Parathyroid adenoma (tissue), 2 donors: ENCODE measurements around the gene SEMA6D.

ENCODE experiments used
- H2AFZ ChIP-seq: fragments of 300-600 bp; sonication (generic); one replicate; pipeline ENCODE4 v1.7.0; 2017; ENCODE audit warnings: antibody characterized with exemption, mild to moderate bottlenecking
- H3K27ac ChIP-seq: fragments of 300-600 bp; sonication (generic); one replicate; pipeline ENCODE4 v1.7.0; 2017
- H3K27me3 ChIP-seq: fragments of 300-600 bp; sonication (generic); one replicate; pipeline ENCODE4 v1.7.0; 2017; ENCODE audit warnings: low read length; ENCODE audit not compliant: control insufficient read depth, insufficient read depth
- H3K36me3 ChIP-seq: fragments of 300-600 bp; sonication (generic); one replicate; pipeline ENCODE4 v1.7.0; 2017; ENCODE audit warnings: low read length; ENCODE audit not compliant: control insufficient read depth, insufficient read depth
- H3K4me1 ChIP-seq: fragments of 300-600 bp; sonication (generic); one replicate; pipeline ENCODE4 v1.7.0; 2017; ENCODE audit warnings: control low read depth
- H3K4me2 ChIP-seq: fragments of 300-600 bp; sonication (generic); one replicate; pipeline ENCODE4 v1.7.0; 2017; ENCODE audit warnings: low read length
- H3K4me3 ChIP-seq: fragments of 300-600 bp; sonication (generic); one replicate; pipeline ENCODE4 v1.7.0; 2017; ENCODE audit warnings: low read depth, low read length
- H3K79me2 ChIP-seq: fragments of 300-600 bp; sonication (generic); one replicate; pipeline ENCODE4 v1.7.0; 2017; ENCODE audit warnings: control low read depth
- H3K9ac ChIP-seq: fragments of 300-600 bp; sonication (generic); one replicate; pipeline ENCODE4 v1.7.0; 2017; ENCODE audit warnings: mild to moderate bottlenecking
- H3K9me3 ChIP-seq: fragments of 300-600 bp; sonication (generic); one replicate; pipeline ENCODE4 v1.7.0; 2017; ENCODE audit warnings: low read length; ENCODE audit not compliant: control insufficient read depth
- CTCF ChIP-seq: fragments of 300-600 bp; sonication (generic); IDR thresholded peaks from one replicate; pipeline ENCODE4 v1.7.0; 2017; ENCODE audit warnings: antibody characterized with exemption, mild to moderate bottlenecking
- donor health status: primary hyperparathyroidism.

Gene SEMA6D

GRCh38 chr15:47705281-47705997 is 11.9 kb upstream of the SEMA6D start:
- Histone ChIP-seq H3K9ac (no peak overlapping the region), H3K4me2 (no peak overlapping the region), H3K79me2 (no peaks in the 10 kb centered on the region), H3K4me1 (no peaks in the 10 kb centered on the region), H3K27ac (no peak overlapping the region), H3K36me3 (no peaks in the 10 kb centered on the region), H3K9me3 (no peaks in the 10 kb centered on the region), H2AFZ (no peak overlapping the region), H3K27me3 (no peaks in the 10 kb centered on the region), H3K4me3 (no peak overlapping the region)
- TF ChIP-seq CTCF: no peak

GRCh38 chr15:47707391-47707790 is 9.9 kb upstream of the SEMA6D start:
- H2AFZ ChIP-seq: no peak overlapping the region
- no peak overlapping the region for H3K4me2 ChIP-seq
- no peak overlapping the region for H3K4me3 ChIP-seq
- TF ChIP-seq CTCF: no peak
- no peak overlapping the region for H3K27ac ChIP-seq
- no peaks in the 10 kb centered on the region for H3K36me3 ChIP-seq
- no peaks in the 10 kb centered on the region for H3K4me1 ChIP-seq
- no peaks in the 10 kb centered on the region for H3K27me3 ChIP-seq
- no peaks in the 10 kb centered on the region for H3K79me2 ChIP-seq
- no peak overlapping the region for H3K9ac ChIP-seq
- no peaks in the 10 kb centered on the region for H3K9me3 ChIP-seq

GRCh38 chr15:47708161-47708980 is 8.9 kb upstream of the SEMA6D start:
- Histone ChIP-seq H3K9ac (no peak overlapping the region), H3K4me1 (no peaks in the 10 kb centered on the region), H3K27ac (no peak overlapping the region), H3K27me3 (no peaks in the 10 kb centered on the region), H3K9me3 (no peaks in the 10 kb centered on the region), H3K4me2 (no peak overlapping the region), H3K79me2 (no peaks in the 10 kb centered on the region), H3K4me3 (no peak overlapping the region), H2AFZ (no peak overlapping the region), H3K36me3 (no peaks in the 10 kb centered on the region)
- no peak for TF ChIP-seq CTCF

GRCh38 chr15:47711655-47712054 is 5.7 kb upstream of the SEMA6D start:
- Histone ChIP-seq H3K4me1 (no peaks in the 10 kb centered on the region), H3K9me3 (no peaks in the 10 kb centered on the region), H3K9ac (no peak overlapping the region), H3K4me3 (no peak overlapping the region), H3K79me2 (no peaks in the 10 kb centered on the region), H3K36me3 (no peaks in the 10 kb centered on the region), H3K27me3 (no peaks in the 10 kb centered on the region), H2AFZ (no peak overlapping the region), H3K27ac (no peak overlapping the region), H3K4me2 (no peak overlapping the region)
- TF ChIP-seq CTCF: peak; percentile 61
